NCI-H2227 treated with DMSO at 0.1 percent for 48 hours (cell line): ENCODE data around the gene ARSG.
A peak's percentile ranks its signal among the peaks of the same experiment; 100 is the strongest.

ENCODE experiments used
- DNase-seq: peaks from one replicate; lab custom pipeline; 2025; lab: John Stamatoyannopoulos, UW

The ARSG gene

GRCh38 chr17:68452724-68453290 is 161.5 kb downstream of the ARSG start:
- DNase-seq = peak; percentile 67

GRCh38 chr17:68453991-68454665 is 162.8 kb downstream of the ARSG start:
- no peak for DNase-seq

- peak; percentile 68 for DNase-seq
These were observed 164.6 kb downstream of the ARSG start for GRCh38 chr17:68455901-68456338.

- peak; percentile 68 for DNase-seq
These were observed 165.3 kb downstream of the ARSG start for GRCh38 chr17:68456339-68457167.

- no peak for DNase-seq
These were observed 165.9 kb downstream of the ARSG start, which contains the start of gene WIPI1 for GRCh38 chr17:68457168-68457538. Gene WIPI1 (minus strand): TSS chr17:68457496. CDS start chr17:68457421, 75 bp downstream.

- peak; percentile 96 for DNase-seq
These were observed 166.4 kb downstream of the ARSG start for GRCh38 chr17:68457539-68458259.

- DNase-seq = no peak
These were observed 167.2 kb downstream of the ARSG start for GRCh38 chr17:68458260-68459036.

- DNase-seq = no peak
These were observed 167.8 kb downstream of the ARSG start for GRCh38 chr17:68459037-68459639.

- DNase-seq = no peak
These were observed 168.9 kb downstream of the ARSG start for GRCh38 chr17:68460146-68460545.

- DNase-seq = no peak
These were observed 169.4 kb downstream of the ARSG start for GRCh38 chr17:68460715-68461114.

- DNase-seq = no peak
These were observed 169.8 kb downstream of the ARSG start for GRCh38 chr17:68461122-68461539.

- no peak for DNase-seq
These were observed 170.3 kb downstream of the ARSG start for GRCh38 chr17:68461589-68461988.

GRCh38 chr17:68462381-68463210 is 171.3 kb downstream of the ARSG start:
- peak; percentile 87 for DNase-seq

- no peak for DNase-seq
These were observed 172.1 kb downstream of the ARSG start for GRCh38 chr17:68463211-68464019.

- DNase-seq = no peak
These were observed 177.0 kb downstream of the ARSG start for GRCh38 chr17:68468334-68468733.

GRCh38 chr17:68468788-68469187 is 177.5 kb downstream of the ARSG start:
- no peak for DNase-seq
